ACHN (cell line): ENCODE measurements around the gene AAMP.
"Not testable (repeated sequence)": the region's sequence is repeated elsewhere in the genome, so short reads cannot be mapped to it uniquely, and the experiment has no call there.

ENCODE experiments used
- DNase-seq: peaks from one replicate; pipeline ENCODE4 v3.0.0-alpha.2; 2015
- in situ Hi-C: cut with HindIII; loops from 2 replicates; pipeline ENCODE4 v1.10.0; 2017; ENCODE audit warnings: low sequenced_read_pairs, low pct_ligation_motif_present, low pct_unique_long_range_greater_than_20kb

AAMP gene

GRCh38 chr2:218269900-218270720 lies at the start of gene AAMP, which contains the start of gene PNKD:
Gene AAMP, minus strand, starts transcription at chr2:218270137. Its CDS starts 51 bp downstream, at chr2:218270086.
Gene PNKD, plus strand, starts transcription at chr2:218270519. Its CDS starts 17 bp downstream, at chr2:218270536.
- in situ Hi-C loops = no loop called here
- peak; percentile 99 for DNase-seq

GRCh38 chr2:218318241-218318640 lies 48.3 kb upstream of the AAMP start:
- in situ Hi-C loops = no loop called here
- DNase-seq = no peak

GRCh38 chr2:218317835-218318234 lies 47.9 kb upstream of the AAMP start:
- in situ Hi-C loops = no loop called here

GRCh38 chr2:218317303-218317630 lies 47.3 kb upstream of the AAMP start:
- no peak for DNase-seq
- in situ Hi-C loops = no loop called here

More at GRCh38 chr2:218317835-218318234, 47.9 kb upstream of the AAMP start:
- no peak for DNase-seq

- DNase-seq = no peak
- in situ Hi-C loops = no loop called here
These were observed 45.5 kb upstream of the AAMP start for GRCh38 chr2:218315397-218315796.

GRCh38 chr2:218314764-218315163 lies 44.8 kb upstream of the AAMP start:
- in situ Hi-C loops, DNase-seq: not testable (repeated sequence)

GRCh38 chr2:218313356-218313755 lies 43.4 kb upstream of the AAMP start:
- DNase-seq = no peak
- in situ Hi-C loops = no loop called here

GRCh38 chr2:218312267-218312756 lies 42.4 kb upstream of the AAMP start:
- no peak for DNase-seq
- in situ Hi-C loops = no loop called here

GRCh38 chr2:218311541-218312266 lies 41.8 kb upstream of the AAMP start:
- DNase-seq, in situ Hi-C loops: not testable (repeated sequence)

- in situ Hi-C loops = no loop called here
- DNase-seq = no peak
These were observed 41.1 kb upstream of the AAMP start for GRCh38 chr2:218310853-218311540.

- DNase-seq = no peak
- in situ Hi-C loops = no loop called here
These were observed 37.6 kb upstream of the AAMP start for GRCh38 chr2:218307415-218308090.

GRCh38 chr2:218306184-218306920 lies 36.4 kb upstream of the AAMP start:
- no peak for DNase-seq
- in situ Hi-C loops = no loop called here

GRCh38 chr2:218305383-218305782 lies 35.4 kb upstream of the AAMP start:
- DNase-seq = no peak
- in situ Hi-C loops = no loop called here

- DNase-seq = peak; percentile 88
- in situ Hi-C loops = no loop called here
These were observed 31.4 kb upstream of the AAMP start for GRCh38 chr2:218301176-218301819.

GRCh38 chr2:218300141-218300540 lies 30.2 kb upstream of the AAMP start:
- in situ Hi-C loops = no loop called here
- no peak for DNase-seq

- in situ Hi-C loops = no loop called here
- DNase-seq = no peak
These were observed 28.5 kb upstream of the AAMP start for GRCh38 chr2:218298314-218298875.

- in situ Hi-C loops = no loop called here
- no peak for DNase-seq
These were observed 26.9 kb upstream of the AAMP start for GRCh38 chr2:218296847-218297246.
